Spleen (tissue), 11 donors: Measurements from ENCODE around the gene TAS1R1. TPM values are rescaled to one million over a fixed set of nuclear protein-coding genes. Genes with fewer than 3 reads are reported as not detected.

Experiments used
- DNase-seq: peaks from one replicate; pipeline ENCODE4 v3.0.0-alpha.2; 2020
- H3K27ac ChIP-seq, 8 donors: fragments of 200-600 bp; sonication (generic) in 7 of 8; 1 replicate in 4 of 8; 2 replicates in 4 of 8; pipeline versions ENCODE4 v1.5.0 to v1.8.0; 2016 to 2021; ENCODE audit warnings: inconsistent platforms in 4 of 8, mild to moderate bottlenecking in 4 of 8, moderate library complexity in 1 of 8
- H3K27me3 ChIP-seq, 7 donors: fragments of 200-600 bp; sonication (generic) in 6 of 7; replicated peaks in 1 of 7; 1 replicate in 4 of 7; 2 replicates in 3 of 7; pipeline versions ENCODE4 v1.5.0 to v1.8.0; 2016 to 2021; ENCODE audit warnings: inconsistent platforms in 3 of 7, mild to moderate bottlenecking in 1 of 7
- H3K36me3 ChIP-seq, 6 donors: fragments of 200-600 bp; sonication (generic) in 5 of 6; 1 replicate in 4 of 6; 2 replicates in 2 of 6; pipeline versions ENCODE4 v1.5.0 to v1.8.0; 2016 to 2021; ENCODE audit warnings: inconsistent platforms in 2 of 6
- H3K4me1 ChIP-seq, 6 donors: fragments of 200-600 bp; sonication (generic) in 5 of 6; 1 replicate in 3 of 6; 2 replicates in 3 of 6; pipeline versions ENCODE4 v1.5.0 to v1.8.0; 2016 to 2021; ENCODE audit warnings: inconsistent platforms in 3 of 6
- H3K4me3 ChIP-seq, 8 donors: fragments of 200-600 bp; sonication (generic) in 7 of 8; 1 replicate in 4 of 8; 2 replicates in 4 of 8; pipeline versions ENCODE4 v1.5.0 to v1.8.0; 2016 to 2021; ENCODE audit warnings: inconsistent platforms in 4 of 8, mild to moderate bottlenecking in 4 of 8, moderate library complexity in 2 of 8
- H3K9me3 ChIP-seq, 8 donors: fragments of 200-600 bp; sonication (generic) in 7 of 8; 1 replicate in 4 of 8; 2 replicates in 4 of 8; pipeline versions ENCODE4 v1.5.0 to v1.8.0; 2016 to 2021; ENCODE audit warnings: inconsistent platforms in 4 of 8
- POLR2A ChIP-seq, 3 donors: fragments of 450-650 bp; IDR thresholded peaks; one replicate each; pipeline ENCODE4 v1.5.1; 2017; ENCODE audit warnings: antibody characterized with exemption in 3 of 3, mild to moderate bottlenecking in 1 of 3
- POLR2AphosphoS5 ChIP-seq, 3 donors: sonication (generic); formaldehyde crosslinking; IDR thresholded peaks; one replicate each; pipeline ENCODE4 v1.5.1; 2017; ENCODE audit warnings: antibody characterized with exemption in 3 of 3
- WGBS, 5 donors: extraction: QIAGEN DNeasy Blood & Tissue Kit in 3 of 5; methylation state at CpG; one replicate each; pipeline versions ENCODE4 v1.1.5 to v1.1.7; 2013 to 2018; 5-methylcytosine and 5-hydroxymethylcytosine counted together
- intact Hi-C: fragments of 100-400 bp; cut with DNase I; formaldehyde crosslinking; loops from one replicate; pipeline ENCODE4 v1.15.0; 2023; ENCODE audit warnings: low total_unique reads
- polyA plus RNA-seq, 3 donors: library from polyadenylated mRNA; stranded (reverse); fragments of 200-250 nt; gene quantifications; one replicate each; pipeline ENCODE4 v1.2.1, GENCODE V29; 2013
- total RNA-seq, 7 donors: library from RNA; depleted of rRNA in 3 of 7; stranded (reverse); fragments of >200 nt in 3 of 7; fragmentation: NEBNext Ultra II Directional in 4 of 7; extraction: Animal tissue kit (Norgen Biotek cat#: 25700) in 4 of 7; gene quantifications; one replicate each; pipeline versions ENCODE4 v1.1.0 to v1.2.1, GENCODE V29; 2016 to 2021
- TF ChIP-seq, protein P1 (sequence below), 11 experiments: fragments of 200-600 bp in 7 of 11; fragments of 450-650 bp in 4 of 11; sonication (generic) in 4 of 11; IDR thresholded peaks in 8 of 11; conservative IDR thresholded peaks in 3 of 11; 1 replicate in 7 of 11; 2 replicates in 4 of 11; pipeline versions ENCODE4 v1.4.0 to v1.8.0; 2016 to 2021; ENCODE audit warnings: antibody characterized with exemption in 11 of 11, inconsistent platforms in 4 of 11, mild to moderate bottlenecking in 1 of 11
- donor health status: healthy with polysubstance abuse.
- donor health status: DM: no; HTN: no; CAD: no; lungs with moderate emphysema.
- donor health status: DM: no; HTN: no; CAD: no.
- donor health status: Bipolar disorder and iron deficiency.
- donor health status: healthy.
- donor health status: DM: no; HTN: no; CAD: no.
- donor health status: DM: yes; HTN: yes; CAD: no.

Gene TAS1R1
- total and polyA plus RNA-seq, 10 donors: 0.09 to 0.88 (median 0.43) TPM

DNA sequence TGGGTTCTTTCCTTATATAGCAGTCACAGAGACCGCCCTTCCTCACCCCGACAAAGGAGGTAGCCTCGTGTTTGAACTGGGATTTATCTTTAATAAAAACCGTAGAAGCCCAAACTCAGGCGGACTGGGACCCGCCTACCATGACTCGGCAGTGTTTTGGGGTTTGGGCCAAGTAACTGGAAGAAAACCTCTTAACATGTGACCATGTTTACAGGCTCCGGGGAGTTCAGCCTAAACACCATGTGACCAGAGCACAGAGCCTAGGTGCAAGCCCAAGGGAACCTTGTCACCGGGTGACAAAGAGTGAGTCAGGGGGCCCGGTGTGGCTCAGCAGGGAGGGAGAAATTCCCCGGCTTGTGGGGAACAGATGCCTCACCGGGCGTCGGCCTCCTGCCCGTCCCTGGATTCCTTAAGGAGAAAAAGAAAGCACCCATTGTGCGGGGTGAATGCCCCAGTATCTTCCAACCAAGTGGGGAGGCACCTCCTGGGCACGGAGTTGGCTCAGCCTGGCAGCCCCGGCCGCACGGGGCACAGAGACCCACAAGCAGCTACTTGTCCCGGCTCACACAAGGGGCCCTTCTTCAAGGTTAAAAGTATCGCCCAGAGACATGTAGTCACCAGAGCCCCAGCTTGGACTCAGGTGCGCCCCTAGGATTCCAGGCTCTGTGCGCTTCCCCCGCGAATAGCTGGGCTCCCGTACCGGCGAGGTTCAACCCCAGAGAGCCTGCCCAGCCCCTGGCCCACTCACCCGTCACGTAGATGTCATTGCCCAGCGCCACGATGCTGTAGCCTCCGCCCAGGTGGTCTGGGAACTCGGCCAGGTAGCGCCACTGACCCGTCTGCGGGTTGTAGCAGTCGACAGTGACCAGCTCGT lies 46.2 kb downstream of the TAS1R1 start:
- Histone ChIP-seq H3K4me3 (peak overlapping the region; percentile 90 to 100 (median 99)), H3K4me1 (peaks cover 26 to 77% (median 64%) of the 10 kb centered on the region in 6 donors), H3K27me3 (no peaks in the 10 kb centered on the region), H3K27ac (peak overlapping the region; percentile 97 to 99 (median 99)), H3K9me3 (no peaks in the 10 kb centered on the region), H3K36me3 (peaks cover 4 to 32% (median 26%) of the 10 kb centered on the region in 6 donors)
- WGBS, 5 donors: 0 to 1% (median 0%) methylated on average over 22 to 40 of the region's 40 CpGs
- intact Hi-C loops: no loop called here
- DNase-seq: peak; percentile 91
- TF ChIP-seq POLR2AphosphoS5 (IDR thresholded peaks at IDR 0.05) (peak; percentile 27 to 74 (median 72)), POLR2A (IDR thresholded peaks at IDR 0.05) (no peak)

DNA sequence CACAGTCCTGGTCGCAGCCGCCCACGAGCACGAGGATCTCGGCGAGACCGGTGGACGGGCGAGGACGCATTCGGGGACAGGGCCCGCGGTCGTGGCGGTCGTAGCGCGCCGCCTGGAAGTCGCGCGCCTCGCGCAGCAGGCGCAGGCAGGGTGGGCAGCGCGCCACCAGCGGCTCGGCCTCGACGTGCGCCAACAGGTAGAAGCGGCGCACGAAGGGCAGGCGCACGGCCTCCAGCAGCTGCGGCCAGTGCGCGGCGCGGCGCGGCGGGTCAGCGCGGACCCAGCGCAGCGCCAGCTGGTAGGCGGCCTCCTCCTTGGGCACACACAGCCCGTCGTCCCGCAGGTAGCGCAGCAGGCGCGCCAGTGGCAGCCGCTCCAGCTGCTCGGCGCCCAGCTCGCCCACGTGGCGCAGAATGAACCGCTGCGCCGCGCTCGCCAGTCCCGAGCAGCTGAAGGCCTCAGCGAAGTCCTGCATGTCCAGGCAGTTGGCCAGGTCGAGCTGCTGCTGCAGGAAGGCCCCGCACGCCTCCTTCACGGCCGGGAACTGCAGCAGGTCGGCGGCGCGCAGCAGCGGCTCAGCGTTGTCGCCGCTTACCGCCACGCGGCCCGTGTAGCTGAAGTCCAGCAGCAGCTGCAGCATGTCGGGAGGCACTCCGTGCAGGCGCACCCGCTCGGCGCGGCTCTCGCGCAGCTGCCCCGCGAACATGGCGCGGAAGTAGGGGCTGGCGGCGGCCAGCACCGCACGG lies 47.0 kb downstream of the TAS1R1 start:
- peaks cover 4 to 24% (median 19%) of the 10 kb centered on the region in 6 donors for H3K36me3 ChIP-seq
- peak; percentile 91 for DNase-seq
- H3K27ac ChIP-seq: peak overlapping the region; percentile 97 to 99 (median 99)
- intact Hi-C loops: no loop called here
- no peaks in the 10 kb centered on the region for H3K9me3 ChIP-seq
- H3K4me1 ChIP-seq: peaks cover 23 to 69% (median 57%) of the 10 kb centered on the region in 6 donors
- WGBS, 5 donors: 0 to 1% (median 0%) methylated on average over 19 to 103 of the region's 103 CpGs
- TF ChIP-seq POLR2AphosphoS5 (IDR thresholded peaks at IDR 0.05) (no peak), POLR2A (IDR thresholded peaks at IDR 0.05) (no peak)
- TF ChIP-seq, protein P1, sequence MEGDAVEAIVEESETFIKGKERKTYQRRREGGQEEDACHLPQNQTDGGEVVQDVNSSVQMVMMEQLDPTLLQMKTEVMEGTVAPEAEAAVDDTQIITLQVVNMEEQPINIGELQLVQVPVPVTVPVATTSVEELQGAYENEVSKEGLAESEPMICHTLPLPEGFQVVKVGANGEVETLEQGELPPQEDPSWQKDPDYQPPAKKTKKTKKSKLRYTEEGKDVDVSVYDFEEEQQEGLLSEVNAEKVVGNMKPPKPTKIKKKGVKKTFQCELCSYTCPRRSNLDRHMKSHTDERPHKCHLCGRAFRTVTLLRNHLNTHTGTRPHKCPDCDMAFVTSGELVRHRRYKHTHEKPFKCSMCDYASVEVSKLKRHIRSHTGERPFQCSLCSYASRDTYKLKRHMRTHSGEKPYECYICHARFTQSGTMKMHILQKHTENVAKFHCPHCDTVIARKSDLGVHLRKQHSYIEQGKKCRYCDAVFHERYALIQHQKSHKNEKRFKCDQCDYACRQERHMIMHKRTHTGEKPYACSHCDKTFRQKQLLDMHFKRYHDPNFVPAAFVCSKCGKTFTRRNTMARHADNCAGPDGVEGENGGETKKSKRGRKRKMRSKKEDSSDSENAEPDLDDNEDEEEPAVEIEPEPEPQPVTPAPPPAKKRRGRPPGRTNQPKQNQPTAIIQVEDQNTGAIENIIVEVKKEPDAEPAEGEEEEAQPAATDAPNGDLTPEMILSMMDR (IDR thresholded peaks at IDR 0.05 in 8 of 11, conservative IDR thresholded peaks at IDR 0.05 in 3 of 11): no peak
- no peaks in the 10 kb centered on the region for H3K27me3 ChIP-seq
- peak overlapping the region; percentile 90 to 100 (median 99) for H3K4me3 ChIP-seq

DNA sequence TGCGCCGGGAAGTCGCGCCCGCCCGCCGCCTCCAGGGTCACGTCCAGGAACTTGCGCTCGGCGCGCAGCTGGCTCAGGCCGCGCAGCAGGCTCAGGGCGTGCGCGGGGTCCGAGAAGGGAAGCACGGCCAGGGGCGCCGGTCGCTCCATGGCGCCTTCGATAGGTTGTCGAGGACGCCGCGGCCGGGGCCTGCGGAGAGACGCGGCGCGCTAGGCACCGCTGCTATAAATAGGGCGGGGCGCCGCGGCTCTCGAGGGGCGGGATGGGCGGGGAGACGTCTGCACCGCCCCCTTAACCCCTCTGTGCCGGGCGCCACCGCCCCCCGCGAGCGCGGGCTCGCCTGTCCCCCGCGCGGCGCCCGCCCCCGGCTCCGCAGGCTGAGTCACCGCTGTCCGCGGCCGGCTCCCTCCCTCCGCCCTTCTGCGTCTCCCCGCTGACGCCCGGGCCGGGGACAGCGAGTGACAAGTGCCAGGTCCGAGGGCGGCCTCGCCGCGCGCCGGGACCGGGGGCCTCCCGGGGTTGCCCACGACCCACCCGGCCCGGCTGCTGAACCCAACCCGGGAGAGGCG lies 47.6 kb downstream of the TAS1R1 start, which contains the start of gene KLHL21:
KLHL21 (minus strand) TSS at position 201 of the 569 bp plus-strand sequence; CDS start at position 149, 52 bp downstream.
- intact Hi-C loops: no loop called here
- TF ChIP-seq POLR2A (IDR thresholded peaks at IDR 0.05): peak; percentile 38 to 73 (median 72)
- TF ChIP-seq, protein P1 (IDR thresholded peaks at IDR 0.05 in 8 of 11, conservative IDR thresholded peaks at IDR 0.05 in 3 of 11): peak in 2 of 11 experiments; percentile 11 to 28
- TF ChIP-seq POLR2AphosphoS5 (IDR thresholded peaks at IDR 0.05): peak; percentile 95 to 96 (median 95)
- Histone ChIP-seq H3K9me3 (no peaks in the 10 kb centered on the region), H3K4me3 (peak within 1 kb of the TSS; percentile 90 to 100 (median 99)), H3K27ac (peak within 1 kb of the TSS; percentile 97 to 99 (median 99)), H3K27me3 (no peaks in the 10 kb centered on the region), H3K36me3 (peaks cover 4 to 18% (median 13%) of the 10 kb centered on the region in 6 donors), H3K4me1 (peaks cover 23 to 63% (median 50%) of the 10 kb centered on the region in 6 donors)
- peak; percentile 97 for DNase-seq
- WGBS, 5 donors: 0 to 1% (median 0%) methylated on average over 11 to 84 of the region's 84 CpGs

DNA sequence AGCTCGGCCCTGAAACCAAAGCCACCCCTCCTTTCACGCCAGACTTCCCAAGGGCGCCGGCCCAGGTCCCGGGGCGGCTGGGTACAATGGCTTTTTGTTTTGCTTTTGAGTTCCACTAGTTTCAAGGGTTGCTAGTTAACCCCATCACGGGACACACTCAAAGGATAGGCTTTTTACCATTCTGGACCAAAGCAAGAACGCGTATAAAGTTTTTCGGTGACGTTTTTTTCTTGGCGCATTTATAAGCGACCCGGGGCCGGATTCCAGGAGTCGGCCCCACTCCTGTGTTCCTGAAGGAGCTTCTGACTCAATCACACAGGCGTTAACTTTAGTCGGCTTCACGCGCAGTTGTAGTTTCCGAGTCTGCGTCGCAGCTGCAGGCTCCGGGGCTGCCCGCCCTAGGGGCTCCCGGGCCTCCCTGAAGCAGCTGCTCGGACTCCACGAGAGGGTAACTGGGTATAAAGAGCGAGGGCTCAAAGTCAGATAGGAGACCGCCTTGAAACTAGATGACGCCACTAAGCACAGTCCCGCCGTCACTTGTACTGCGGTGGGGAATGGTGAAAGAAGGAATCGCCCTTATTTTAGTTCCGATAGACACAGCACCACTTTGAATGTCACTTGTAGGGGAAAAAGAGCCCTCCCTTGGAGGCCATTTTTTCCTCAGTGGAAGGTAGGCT lies 48.3 kb downstream of the TAS1R1 start:
- Histone ChIP-seq H3K4me1 (peaks cover 23 to 56% (median 44%) of the 10 kb centered on the region in 6 donors), H3K4me3 (peak overlapping the region; percentile 90 to 100 (median 99)), H3K9me3 (no peaks in the 10 kb centered on the region), H3K36me3 (peaks cover 0 to 11% (median 6%) of the 10 kb centered on the region in 6 donors), H3K27me3 (no peaks in the 10 kb centered on the region), H3K27ac (peak overlapping the region; percentile 97 to 99 (median 99))
- TF ChIP-seq POLR2A (IDR thresholded peaks at IDR 0.05) (peak in 2 of 3 donors; percentile 6 to 20), POLR2AphosphoS5 (IDR thresholded peaks at IDR 0.05) (peak in 1 of 3 donors; percentile 16)
- TF ChIP-seq, protein P1 (IDR thresholded peaks at IDR 0.05 in 8 of 11, conservative IDR thresholded peaks at IDR 0.05 in 3 of 11): peak in 1 of 11 experiments; percentile 13
- intact Hi-C loops: no loop called here
- DNase-seq: peak; percentile 90
- 0 to 2% (median 1%) methylated on average over 32 to 36 of the region's 36 CpGs for WGBS, 5 donors
